Liver (tissue), 9 donors: Measurements from ENCODE around the gene NAT14. TPM values are rescaled to one million over a fixed set of nuclear protein-coding genes. Genes with fewer than 3 reads are reported as not detected.
"Not testable (repeated sequence)": the region's sequence is repeated elsewhere in the genome, so short reads cannot be mapped to it uniquely, and the experiment has no call there.

Experiments
- DNase-seq: peaks from one replicate; pipeline ENCODE4 v3.0.0-alpha.2; 2017; ENCODE audit warnings: low spot score
- H3K27ac ChIP-seq, 2 donors: one replicate each; pipeline ENCODE4 v1.7.0; 2013; ENCODE audit warnings: inconsistent platforms in 2 of 2, low read length in 2 of 2, control low read depth in 1 of 2, low read depth in 1 of 2, mild to moderate bottlenecking in 1 of 2
- H3K27me3 ChIP-seq, 4 donors: one replicate each; pipeline versions ENCODE4 v1.6.1 to v1.7.0; 2013; ENCODE audit warnings: low read length in 3 of 4, inconsistent platforms in 1 of 4, mild to moderate bottlenecking in 1 of 4, moderate library complexity in 1 of 4; ENCODE audit not compliant: control insufficient read depth in 4 of 4, insufficient read depth in 4 of 4
- H3K36me3 ChIP-seq, 4 donors: one replicate each; pipeline versions ENCODE4 v1.6.1 to v1.7.0; 2013; ENCODE audit warnings: low read length in 3 of 4, mild to moderate bottlenecking in 3 of 4, low read depth in 1 of 4, moderate library complexity in 1 of 4; ENCODE audit not compliant: control insufficient read depth in 4 of 4, insufficient read depth in 3 of 4
- H3K4me1 ChIP-seq, 4 donors: one replicate each; pipeline versions ENCODE4 v1.6.1 to v1.7.0; 2013; ENCODE audit warnings: low read length in 3 of 4, mild to moderate bottlenecking in 3 of 4, moderate library complexity in 1 of 4; ENCODE audit not compliant: control insufficient read depth in 4 of 4, insufficient read depth in 4 of 4
- H3K4me3 ChIP-seq, 3 donors: one replicate each; pipeline versions ENCODE4 v1.6.1 to v1.7.0; 2013; ENCODE audit warnings: low read length in 3 of 3, control low read depth in 1 of 3, low read depth in 1 of 3, mild to moderate bottlenecking in 1 of 3
- H3K9ac ChIP-seq, 2 donors: one replicate each; pipeline ENCODE4 v1.7.0; 2013; ENCODE audit warnings: low read length in 2 of 2, mild to moderate bottlenecking in 2 of 2, moderate library complexity in 2 of 2, control low read depth in 1 of 2, low read depth in 1 of 2
- H3K9me3 ChIP-seq, 4 donors: one replicate each; pipeline versions ENCODE4 v1.6.1 to v1.7.0; 2013; ENCODE audit warnings: low read length in 3 of 4; ENCODE audit not compliant: control insufficient read depth in 4 of 4
- CTCF ChIP-seq: fragments of 150-350 bp; IDR thresholded peaks from 2 replicates; pipeline ENCODE4 v1.5.1; 2017; ENCODE audit warnings: improper control_type of control experiment, low read depth, low read length; ENCODE audit not compliant: missing input control
- EGR1 ChIP-seq, 2 donors: IDR thresholded peaks; 2 replicates each; pipeline ENCODE4 v1.6.1; 2016 to 2018; ENCODE audit warnings: antibody characterized with exemption in 2 of 2, low read depth in 2 of 2
- FOXA1 ChIP-seq: IDR thresholded peaks from 2 replicates; pipeline ENCODE4 v1.6.1; 2016; ENCODE audit warnings: antibody characterized with exemption
- FOXA2 ChIP-seq: IDR thresholded peaks from 2 replicates; pipeline ENCODE4 v1.6.1; 2016; ENCODE audit warnings: antibody characterized with exemption
- GABPA ChIP-seq, 2 donors: IDR thresholded peaks in 1 of 2; conservative IDR thresholded peaks in 1 of 2; 2 replicates each; pipeline ENCODE4 v1.6.1; 2016; ENCODE audit warnings: antibody characterized with exemption in 2 of 2, mild to moderate bottlenecking in 1 of 2, moderate library complexity in 1 of 2
- HNF4A ChIP-seq, 2 donors: conservative IDR thresholded peaks; 2 replicates each; pipeline ENCODE4 v1.6.1; 2016; ENCODE audit warnings: antibody characterized with exemption in 2 of 2, mild to moderate bottlenecking in 2 of 2
- HNF4G ChIP-seq: IDR thresholded peaks from 2 replicates; pipeline ENCODE4 v1.6.1; 2016; ENCODE audit warnings: antibody characterized with exemption
- MAX ChIP-seq: IDR thresholded peaks from 2 replicates; pipeline ENCODE4 v1.6.1; 2016; ENCODE audit warnings: antibody characterized with exemption
- NR2F2 ChIP-seq: IDR thresholded peaks from 2 replicates; pipeline ENCODE4 v1.6.1; 2016; ENCODE audit warnings: antibody characterized with exemption
- REST ChIP-seq: IDR thresholded peaks from 2 replicates; pipeline ENCODE4 v1.6.1; 2016; ENCODE audit warnings: antibody characterized with exemption, mild to moderate bottlenecking
- RXRA ChIP-seq, 2 donors: IDR thresholded peaks; 2 replicates each; pipeline ENCODE4 v1.6.1; 2017 to 2018; ENCODE audit warnings: antibody characterized with exemption in 2 of 2, mild to moderate bottlenecking in 1 of 2
- SP1 ChIP-seq: IDR thresholded peaks from 2 replicates; pipeline ENCODE4 v1.6.1; 2018; ENCODE audit warnings: antibody characterized with exemption, mild to moderate bottlenecking
- TAF1 ChIP-seq: conservative IDR thresholded peaks from 2 replicates; pipeline ENCODE4 v1.6.1; 2016; ENCODE audit warnings: antibody characterized with exemption, mild to moderate bottlenecking
- YY1 ChIP-seq: IDR thresholded peaks from 2 replicates; pipeline ENCODE4 v1.6.1; 2016; ENCODE audit warnings: antibody characterized with exemption, mild to moderate bottlenecking
- WGBS: extraction: QIAGEN DNeasy Blood & Tissue Kit; methylation state at CpG from one replicate; pipeline ENCODE4 v1.1.7; 2013; 5-methylcytosine and 5-hydroxymethylcytosine counted together
- polyA plus RNA-seq, 2 donors: library from polyadenylated mRNA; stranded (reverse) in 1 of 2; unstranded in 1 of 2; fragments of 200-250 nt in 1 of 2; fragments of >200 nt in 1 of 2; fragmentation: Nextera tagmentation in 1 of 2; extraction: Ambion mirVana in 1 of 2; gene quantifications; one replicate each; pipeline versions ENCODE4 v1.2.1 to v1.2.3, GENCODE V29; 2013 to 2015
- total RNA-seq, 2 donors: library from RNA; depleted of rRNA; stranded (reverse); fragments of >200 nt; gene quantifications; one replicate each; pipeline ENCODE4 v1.2.3, GENCODE V29; 2014
- TF ChIP-seq, protein P1 (sequence below): IDR thresholded peaks from 2 replicates; pipeline ENCODE4 v1.6.1; 2016; ENCODE audit warnings: antibody characterized with exemption
- donor health status: healthy.
- donor health status: healthy.
- donor health status: healthy.
- donor health status: healthy.
- donor health status: healthy.

The NAT14 gene
- total and polyA plus RNA-seq, 4 donors: 1.4 to 3.7 (median 3.0) TPM

- H3K9me3 ChIP-seq: peaks cover 0 to 2% (median 0%) of the 10 kb centered on the region in 4 donors
- no peak for TF ChIP-seq CTCF
- TF ChIP-seq YY1: no peak
- TF ChIP-seq FOXA1: no peak
- 40% methylated on average over 11 of the region's 11 CpGs for WGBS
- H3K4me3 ChIP-seq: no peak overlapping the region
- H3K36me3 ChIP-seq: no peaks in the 10 kb centered on the region
- H3K27me3 ChIP-seq: peaks cover 10 to 12% (median 11%) of the 10 kb centered on the region in 4 donors
- no peak overlapping the region for H3K27ac ChIP-seq
- peaks cover 0 to 3% (median 1%) of the 10 kb centered on the region in 4 donors for H3K4me1 ChIP-seq
- no peak overlapping the region for H3K9ac ChIP-seq
- DNase-seq: no peak
Measured at GRCh38 chr19:55444646-55445045, 40.3 kb upstream of the NAT14 start.

GRCh38 chr19:55446060-55446459, 38.9 kb upstream of the NAT14 start:
- Histone ChIP-seq H3K27ac (no peak overlapping the region), H3K36me3 (no peaks in the 10 kb centered on the region), H3K9ac (no peak overlapping the region), H3K9me3 (no peaks in the 10 kb centered on the region), H3K4me1 (peaks cover 0 to 1% (median 0%) of the 10 kb centered on the region in 4 donors), H3K27me3 (peaks cover 4 to 11% (median 6%) of the 10 kb centered on the region in 4 donors), H3K4me3 (no peak overlapping the region)
- TF ChIP-seq HNF4A (conservative IDR thresholded peaks at IDR 0.05): no peak
- WGBS: 63% methylated on average over 8 of the region's 8 CpGs
- DNase-seq: no peak

DNA sequence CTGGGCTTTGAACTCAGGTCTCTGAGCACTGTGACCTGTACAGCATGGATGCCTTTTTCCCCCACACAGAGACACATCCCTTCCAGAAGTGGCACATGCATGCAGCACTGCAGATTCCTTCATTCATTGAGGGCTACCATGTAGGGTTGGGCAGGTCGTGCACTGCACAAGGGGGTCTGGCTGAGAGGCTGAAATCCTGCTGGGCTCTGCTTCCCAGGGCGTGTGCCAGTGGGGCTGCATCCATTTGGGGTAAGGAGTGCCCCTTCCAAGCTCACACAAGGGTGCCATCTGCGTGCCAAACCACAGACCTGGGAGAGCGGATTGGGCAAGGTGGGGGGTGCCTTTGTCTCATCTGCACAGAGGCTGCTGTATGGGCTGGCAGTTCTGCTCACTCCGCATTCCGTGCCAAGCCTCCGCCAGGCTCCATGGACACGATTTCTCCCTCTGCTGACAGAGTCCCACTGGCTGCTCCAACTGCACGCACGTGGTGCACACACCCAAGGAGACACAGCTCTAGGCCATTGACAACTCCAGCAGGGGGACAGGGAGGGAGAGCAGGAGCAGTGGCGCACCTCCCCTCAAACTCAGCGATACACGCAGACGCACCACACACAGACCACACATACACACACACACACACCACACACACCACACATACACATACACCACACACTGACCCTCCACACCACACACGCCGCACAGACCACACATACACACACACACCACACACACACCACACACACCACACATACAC, 37.4 kb upstream of the NAT14 start:
- H3K4me1 ChIP-seq: no peaks in the 10 kb centered on the region
- H3K27ac ChIP-seq: no peak overlapping the region
- 37% methylated on average over 16 of the region's 16 CpGs for WGBS
- H3K9me3 ChIP-seq: no peaks in the 10 kb centered on the region
- no peaks in the 10 kb centered on the region for H3K36me3 ChIP-seq
- H3K27me3 ChIP-seq: peaks cover 0 to 7% (median 4%) of the 10 kb centered on the region in 4 donors
- no peak for TF ChIP-seq TAF1
- no peak for TF ChIP-seq FOXA2
- no peak for TF ChIP-seq GABPA (IDR thresholded peaks at IDR 0.05 in 1 of 2, conservative IDR thresholded peaks at IDR 0.05 in 1 of 2)
- TF ChIP-seq RXRA (IDR thresholded peaks at IDR 0.05): no peak
- TF ChIP-seq MAX: no peak
- TF ChIP-seq EGR1 (IDR thresholded peaks at IDR 0.05; ENCODE audit: low read depth in 2 of 2): no peak
- TF ChIP-seq NR2F2: no peak
- no peak for TF ChIP-seq YY1
- no peak for TF ChIP-seq HNF4G
- TF ChIP-seq SP1: no peak
- TF ChIP-seq REST: no peak
- TF ChIP-seq, protein P1, sequence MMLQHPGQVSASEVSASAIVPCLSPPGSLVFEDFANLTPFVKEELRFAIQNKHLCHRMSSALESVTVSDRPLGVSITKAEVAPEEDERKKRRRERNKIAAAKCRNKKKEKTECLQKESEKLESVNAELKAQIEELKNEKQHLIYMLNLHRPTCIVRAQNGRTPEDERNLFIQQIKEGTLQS: no peak
- TF ChIP-seq HNF4A (conservative IDR thresholded peaks at IDR 0.05): no peak
- DNase-seq: no peak
- H3K9ac ChIP-seq: no peak overlapping the region
- H3K4me3 ChIP-seq: no peak overlapping the region

DNA sequence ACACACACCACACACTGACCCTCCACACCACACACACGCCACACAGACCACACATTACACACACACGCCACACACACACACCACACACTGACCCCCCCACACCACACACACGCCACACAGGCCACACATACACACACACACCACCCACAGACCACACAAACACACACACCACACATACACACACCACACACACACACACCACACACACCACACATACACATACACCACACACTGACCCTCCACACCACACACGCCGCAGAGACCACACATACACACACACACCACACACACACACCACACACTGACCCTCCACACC, 36.9 kb upstream of the NAT14 start:
- H3K36me3 ChIP-seq, H3K27me3 ChIP-seq, H3K27ac ChIP-seq, H3K4me1 ChIP-seq, H3K9me3 ChIP-seq, DNase-seq, H3K4me3 ChIP-seq, H3K9ac ChIP-seq: not testable (repeated sequence)
- 92% methylated on average over 5 of the region's 5 CpGs for WGBS
